ENCODE results near the gene PTRH1.

Gene PTRH1

GRCh38 chr9:127667127-127667844 is 48.2 kb downstream of the PTRH1 start:
- no peak for TF ChIP-seq REST (IDR thresholded peaks at IDR 0.05; ENCODE audit: insufficient replicate concordance, low read depth)
- no peak for TF ChIP-seq GABPA (IDR thresholded peaks at IDR 0.05; ENCODE audit: low read depth)
- no peak for TF ChIP-seq POLR2AphosphoS5 (IDR thresholded peaks at IDR 0.05; ENCODE audit: low read depth)
- TF ChIP-seq, protein P1, sequence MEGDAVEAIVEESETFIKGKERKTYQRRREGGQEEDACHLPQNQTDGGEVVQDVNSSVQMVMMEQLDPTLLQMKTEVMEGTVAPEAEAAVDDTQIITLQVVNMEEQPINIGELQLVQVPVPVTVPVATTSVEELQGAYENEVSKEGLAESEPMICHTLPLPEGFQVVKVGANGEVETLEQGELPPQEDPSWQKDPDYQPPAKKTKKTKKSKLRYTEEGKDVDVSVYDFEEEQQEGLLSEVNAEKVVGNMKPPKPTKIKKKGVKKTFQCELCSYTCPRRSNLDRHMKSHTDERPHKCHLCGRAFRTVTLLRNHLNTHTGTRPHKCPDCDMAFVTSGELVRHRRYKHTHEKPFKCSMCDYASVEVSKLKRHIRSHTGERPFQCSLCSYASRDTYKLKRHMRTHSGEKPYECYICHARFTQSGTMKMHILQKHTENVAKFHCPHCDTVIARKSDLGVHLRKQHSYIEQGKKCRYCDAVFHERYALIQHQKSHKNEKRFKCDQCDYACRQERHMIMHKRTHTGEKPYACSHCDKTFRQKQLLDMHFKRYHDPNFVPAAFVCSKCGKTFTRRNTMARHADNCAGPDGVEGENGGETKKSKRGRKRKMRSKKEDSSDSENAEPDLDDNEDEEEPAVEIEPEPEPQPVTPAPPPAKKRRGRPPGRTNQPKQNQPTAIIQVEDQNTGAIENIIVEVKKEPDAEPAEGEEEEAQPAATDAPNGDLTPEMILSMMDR (IDR thresholded peaks at IDR 0.05; ENCODE audit: insufficient read depth, low read length): no peak
- no peak for TF ChIP-seq SPI1 (IDR thresholded peaks at IDR 0.05; ENCODE audit: borderline replicate concordance, low read depth)
- no peaks in the 10 kb centered on the region for H3K27me3 ChIP-seq (ENCODE audit: insufficient read depth, poor library complexity, severe bottlenecking)
- H3K27ac ChIP-seq (replicated peaks): no peak overlapping the region
- no peak for DNase-seq (ENCODE audit: low read depth in 1 of 2, low spot score in 1 of 2)
- no peak overlapping the region for H3K4me3 ChIP-seq (replicated peaks; ENCODE audit: insufficient read depth, low read length)

DNA sequence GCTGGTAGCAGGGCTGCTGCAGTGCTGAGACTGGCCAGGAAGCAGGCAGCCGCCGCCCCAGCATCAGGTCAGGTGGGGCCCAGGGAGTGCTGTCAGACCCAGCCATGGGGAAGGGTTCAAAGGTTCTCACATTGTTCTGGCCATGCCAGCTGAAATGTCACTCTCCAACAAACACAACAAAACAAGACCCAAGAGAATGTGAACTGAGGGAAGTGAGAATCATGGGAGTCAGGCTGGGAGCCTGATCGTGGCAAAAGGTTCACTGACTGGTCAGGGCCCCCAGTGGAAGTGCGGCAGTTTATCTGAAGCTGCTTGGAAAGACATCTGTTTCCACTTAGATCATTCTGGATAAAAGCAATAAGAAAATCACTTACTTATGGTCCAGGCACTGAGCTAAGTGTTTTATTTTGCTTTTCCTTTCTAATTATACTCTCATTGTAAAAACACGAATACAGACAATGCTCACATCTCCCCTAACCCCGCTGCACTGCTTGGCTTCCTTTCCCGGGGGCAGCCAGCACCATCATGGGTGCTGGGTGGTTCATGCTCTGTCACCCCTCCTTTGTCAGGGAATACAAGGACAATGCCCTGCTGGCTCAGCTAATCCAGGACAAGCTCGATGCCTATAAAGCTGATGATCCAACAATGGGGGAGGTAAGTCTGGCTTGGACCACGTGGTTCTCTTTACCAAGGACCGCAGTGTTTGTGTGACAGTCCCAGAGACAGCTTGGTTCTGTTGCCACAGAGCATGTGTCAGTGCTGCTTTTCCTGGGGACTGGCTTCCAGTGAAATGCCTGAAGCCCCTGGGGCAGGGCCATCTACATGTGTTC is 50.6 kb downstream of the PTRH1 start:
- H3K4me3 ChIP-seq (replicated peaks; ENCODE audit: insufficient read depth, low read length): no peak overlapping the region
- TF ChIP-seq SPI1 (IDR thresholded peaks at IDR 0.05; ENCODE audit: borderline replicate concordance, low read depth) (no peak), POLR2AphosphoS5 (IDR thresholded peaks at IDR 0.05; ENCODE audit: low read depth) (no peak), REST (IDR thresholded peaks at IDR 0.05; ENCODE audit: insufficient replicate concordance, low read depth) (no peak), GABPA (IDR thresholded peaks at IDR 0.05; ENCODE audit: low read depth) (no peak)
- TF ChIP-seq, protein P1 (IDR thresholded peaks at IDR 0.05; ENCODE audit: insufficient read depth, low read length): no peak
- no peak for DNase-seq (ENCODE audit: low read depth in 1 of 2, low spot score in 1 of 2)
- no peaks in the 10 kb centered on the region for H3K27me3 ChIP-seq (ENCODE audit: insufficient read depth, poor library complexity, severe bottlenecking)
- H3K27ac ChIP-seq (replicated peaks): no peak overlapping the region

DNA sequence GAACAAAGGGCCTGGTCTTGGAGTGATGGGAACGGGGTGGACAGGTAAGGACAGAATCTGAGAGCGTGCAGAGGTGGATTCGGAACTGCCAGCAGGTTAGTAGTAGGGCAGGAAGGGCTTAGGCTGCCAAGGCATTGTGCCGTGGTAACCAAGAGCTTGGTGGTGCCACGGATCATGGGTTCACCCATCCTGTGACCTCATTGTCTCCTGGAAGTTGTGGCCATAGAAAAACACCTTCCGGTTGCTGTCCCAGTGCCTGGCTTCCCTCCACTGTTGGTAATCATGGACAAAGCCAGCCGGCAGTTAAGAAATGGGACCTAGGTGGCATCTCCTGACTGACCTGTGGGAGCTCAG is 51.2 kb downstream of the PTRH1 start:
- Histone ChIP-seq H3K4me3 (replicated peaks; ENCODE audit: insufficient read depth, low read length) (no peak overlapping the region), H3K27ac (replicated peaks) (no peak overlapping the region), H3K27me3 (ENCODE audit: insufficient read depth, poor library complexity, severe bottlenecking) (no peaks in the 10 kb centered on the region)
- TF ChIP-seq POLR2AphosphoS5 (IDR thresholded peaks at IDR 0.05; ENCODE audit: low read depth) (no peak), REST (IDR thresholded peaks at IDR 0.05; ENCODE audit: insufficient replicate concordance, low read depth) (no peak), SPI1 (IDR thresholded peaks at IDR 0.05; ENCODE audit: borderline replicate concordance, low read depth) (no peak), GABPA (IDR thresholded peaks at IDR 0.05; ENCODE audit: low read depth) (no peak)
- TF ChIP-seq, protein P1 (IDR thresholded peaks at IDR 0.05; ENCODE audit: insufficient read depth, low read length): no peak
- DNase-seq (ENCODE audit: low read depth in 1 of 2, low spot score in 1 of 2): no peak
